Subcutaneous adipose tissue (tissue), 4 donors: ENCODE data around the gene NTN1. TPM values are rescaled to one million over a fixed set of nuclear protein-coding genes. Genes with fewer than 3 reads are reported as not detected.

Experiments
- total RNA-seq, 4 donors: library from RNA; depleted of rRNA; stranded (reverse); fragments of >200 nt; gene quantifications; one replicate each; pipeline ENCODE4 v1.1.0, GENCODE V29; 2016
- TF ChIP-seq, protein P1 (sequence below): fragments of 450-650 bp; IDR thresholded peaks from one replicate; pipeline ENCODE4 v1.5.1; 2016; ENCODE audit warnings: low read depth, mild to moderate bottlenecking, control low read depth, antibody characterized with exemption, moderate library complexity

Gene NTN1
- total RNA-seq, 4 donors from 2014 or later: 0.85 to 7.9 (median 3.2) TPM

DNA sequence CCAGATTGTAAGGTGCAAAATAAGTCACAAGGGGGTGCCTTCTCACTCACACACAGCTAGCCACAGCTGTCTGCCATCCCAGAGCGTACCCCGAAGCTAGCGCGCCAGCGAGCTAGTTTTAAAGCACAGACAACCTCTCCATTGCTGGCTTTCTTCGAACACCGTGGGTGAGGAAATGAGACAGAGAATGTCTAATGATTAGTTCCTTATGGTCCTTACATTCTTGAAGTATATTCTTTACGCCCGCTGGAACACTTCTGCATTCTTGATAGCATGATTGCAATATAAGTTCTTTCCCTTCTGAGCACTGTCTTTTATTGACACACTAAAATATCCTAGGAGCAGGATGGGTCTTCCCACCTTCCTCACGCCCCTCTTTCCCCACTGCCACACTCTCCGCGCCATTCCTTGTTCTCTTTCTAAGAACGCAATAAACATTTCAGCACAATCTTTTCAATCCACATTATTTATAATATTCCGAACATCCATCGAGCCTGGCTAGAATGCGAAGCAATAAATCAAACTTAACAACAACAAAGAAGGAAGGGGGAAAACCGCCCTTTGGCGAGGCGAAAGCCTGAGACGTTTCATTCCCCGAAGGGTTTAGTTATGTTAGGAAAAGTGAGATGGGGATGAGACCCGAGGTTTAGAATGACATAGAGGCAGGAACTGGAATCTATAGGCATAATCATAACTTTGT is 251.3 kb downstream of the NTN1 start:
- TF ChIP-seq, protein P1, sequence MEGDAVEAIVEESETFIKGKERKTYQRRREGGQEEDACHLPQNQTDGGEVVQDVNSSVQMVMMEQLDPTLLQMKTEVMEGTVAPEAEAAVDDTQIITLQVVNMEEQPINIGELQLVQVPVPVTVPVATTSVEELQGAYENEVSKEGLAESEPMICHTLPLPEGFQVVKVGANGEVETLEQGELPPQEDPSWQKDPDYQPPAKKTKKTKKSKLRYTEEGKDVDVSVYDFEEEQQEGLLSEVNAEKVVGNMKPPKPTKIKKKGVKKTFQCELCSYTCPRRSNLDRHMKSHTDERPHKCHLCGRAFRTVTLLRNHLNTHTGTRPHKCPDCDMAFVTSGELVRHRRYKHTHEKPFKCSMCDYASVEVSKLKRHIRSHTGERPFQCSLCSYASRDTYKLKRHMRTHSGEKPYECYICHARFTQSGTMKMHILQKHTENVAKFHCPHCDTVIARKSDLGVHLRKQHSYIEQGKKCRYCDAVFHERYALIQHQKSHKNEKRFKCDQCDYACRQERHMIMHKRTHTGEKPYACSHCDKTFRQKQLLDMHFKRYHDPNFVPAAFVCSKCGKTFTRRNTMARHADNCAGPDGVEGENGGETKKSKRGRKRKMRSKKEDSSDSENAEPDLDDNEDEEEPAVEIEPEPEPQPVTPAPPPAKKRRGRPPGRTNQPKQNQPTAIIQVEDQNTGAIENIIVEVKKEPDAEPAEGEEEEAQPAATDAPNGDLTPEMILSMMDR: no peak

DNA sequence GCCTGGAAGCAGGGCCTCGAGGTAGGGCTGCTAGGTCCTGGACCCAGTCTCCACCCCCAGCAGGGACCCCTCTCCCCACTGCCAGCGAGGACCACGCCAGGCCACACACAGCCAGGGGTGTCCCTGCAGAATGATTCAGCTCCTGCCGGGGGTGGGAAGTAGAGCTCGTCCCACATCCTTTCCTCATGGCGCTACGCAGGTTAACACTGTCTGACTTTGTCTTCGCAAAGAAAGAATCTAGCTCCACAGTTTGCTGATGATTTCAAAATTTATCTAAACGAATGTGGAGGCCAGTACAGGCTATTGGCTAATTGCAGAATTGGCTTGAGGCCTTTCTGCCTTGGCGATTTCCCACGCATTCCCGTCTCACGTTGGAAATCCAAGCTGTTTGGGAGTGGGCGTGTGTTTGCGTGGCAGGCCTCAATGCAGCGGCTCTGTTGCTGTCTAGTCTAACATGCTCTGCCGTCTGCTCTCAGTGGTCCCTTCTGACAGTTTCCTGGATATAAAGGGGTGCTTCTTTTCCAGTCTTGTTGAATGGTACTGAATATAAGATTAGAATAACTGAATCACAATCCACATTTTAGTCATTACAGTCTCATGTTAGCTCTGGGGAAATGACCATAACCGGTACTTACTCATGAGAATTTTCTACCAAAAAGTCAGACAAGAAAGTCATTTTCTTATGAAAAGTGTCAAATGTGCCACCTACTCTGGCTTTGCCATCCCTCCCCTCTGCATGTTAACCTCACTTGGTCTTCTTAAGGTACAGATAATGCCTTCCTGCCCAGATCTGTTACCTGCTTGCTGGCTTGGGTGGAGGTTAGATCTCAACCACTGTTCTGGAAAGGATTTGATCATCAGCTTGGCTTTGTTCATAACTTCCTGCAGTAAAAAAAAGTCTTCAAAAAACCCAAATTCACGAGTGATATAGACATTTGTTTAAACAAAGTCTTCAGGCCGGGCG is 252.4 kb downstream of the NTN1 start:
- TF ChIP-seq, protein P1: no peak

DNA sequence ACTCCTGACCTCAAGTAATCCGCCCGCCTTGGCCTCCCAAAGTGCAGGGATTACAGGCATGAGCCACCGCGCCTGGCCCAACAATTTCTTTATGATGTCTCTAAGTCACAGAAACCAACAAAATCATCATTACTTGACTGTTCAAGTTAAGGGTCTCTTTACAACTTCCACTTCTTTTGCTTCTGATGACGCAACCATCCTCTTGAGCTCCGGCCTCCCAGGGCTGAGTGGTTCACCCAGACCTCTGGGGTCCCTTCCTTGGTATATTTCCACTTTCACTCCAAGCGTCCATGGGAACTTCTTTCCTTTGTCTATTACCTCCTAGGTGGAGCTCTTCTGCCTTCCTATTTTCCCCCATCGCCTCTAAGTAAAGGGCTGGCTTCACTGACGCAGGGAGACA is 253.7 kb downstream of the NTN1 start:
- TF ChIP-seq, protein P1: no peak

DNA sequence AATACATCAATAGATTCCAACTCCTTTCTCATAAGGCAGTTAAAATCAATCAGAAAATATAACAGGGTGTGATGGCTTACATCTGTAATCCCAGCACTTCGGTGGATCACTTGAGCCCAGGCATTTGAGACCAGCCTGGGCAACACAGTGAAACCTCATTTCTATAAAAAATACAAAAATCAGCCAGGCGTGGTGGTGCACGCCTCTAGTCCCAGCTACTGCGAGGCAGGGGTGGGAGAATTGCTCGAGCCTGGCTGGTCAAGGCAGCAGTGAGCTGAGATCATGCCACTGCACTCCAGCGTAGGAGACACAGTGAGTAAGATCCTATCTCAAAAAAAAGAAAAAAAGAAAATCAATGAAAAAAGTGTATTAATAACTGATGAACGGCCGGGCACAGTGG is 258.6 kb downstream of the NTN1 start:
- TF ChIP-seq, protein P1: no peak

DNA sequence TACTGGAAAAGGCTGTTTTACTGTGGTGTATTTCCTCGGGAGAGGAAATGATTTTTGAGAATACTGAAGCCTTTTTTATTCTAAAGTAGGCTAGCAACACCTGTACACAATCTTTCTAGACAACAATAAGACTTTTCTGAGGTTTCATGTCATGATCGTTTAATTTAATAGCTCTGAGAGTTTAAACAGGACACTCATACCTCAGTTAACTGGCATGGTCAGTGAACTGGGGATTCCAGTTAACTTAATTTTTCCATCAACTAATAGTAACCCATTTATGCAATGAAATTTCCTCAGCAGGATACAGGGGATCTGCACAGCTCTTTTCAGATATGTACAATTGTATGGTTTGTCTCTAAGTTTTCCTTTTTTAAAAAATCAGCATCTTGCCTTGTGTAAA is 262.6 kb downstream of the NTN1 start:
- TF ChIP-seq, protein P1: no peak

DNA sequence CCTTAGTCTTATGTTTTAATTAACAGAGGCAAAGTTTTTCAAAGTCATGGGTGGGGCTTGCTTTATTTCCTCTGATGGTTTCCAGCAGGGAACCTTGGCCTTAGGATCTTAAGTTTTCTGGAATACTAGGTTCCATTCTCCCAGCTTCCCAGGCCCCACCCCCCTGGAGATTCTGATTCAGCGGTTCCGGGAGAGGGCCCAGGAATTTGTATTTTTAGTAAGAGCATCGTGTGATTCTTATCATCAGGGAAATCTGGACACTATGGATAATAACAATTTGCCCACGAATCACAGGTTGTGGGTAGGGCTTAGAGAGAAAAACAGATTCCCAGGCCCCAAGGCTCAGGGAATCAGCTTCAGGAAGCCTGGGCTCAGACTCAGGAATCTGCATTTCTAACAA is 263.6 kb downstream of the NTN1 start:
- TF ChIP-seq, protein P1: no peak
